Activated CD4-positive, alpha-beta T cell treated with anti-CD3 and anti-CD28 coated beads, Interleukin-10, Interleukin-2, amounts not matched to agents 100 ng/mL and 50 ng/mL, durations not matched to agents 16 hours and 8 hours (primary cell): Measurements from ENCODE around the gene HDAC9.

Experiments
- DNase-seq: peaks from one replicate; pipeline ENCODE4 v3.0.0-alpha.2; 2020

The HDAC9 gene

GRCh38 chr7:18494821-18495408, 634 bp upstream of the HDAC9 start:
- peak; percentile 27 for DNase-seq

GRCh38 chr7:18496341-18496700, 772 bp downstream of the HDAC9 start:
- no peak for DNase-seq

- DNase-seq: no peak
Observed at GRCh38 chr7:18497082-18497481, 1.5 kb downstream of the HDAC9 start.

GRCh38 chr7:18497800-18498199, 2.3 kb downstream of the HDAC9 start:
- no peak for DNase-seq

GRCh38 chr7:18498341-18498740, 2.8 kb downstream of the HDAC9 start:
- DNase-seq: no peak

GRCh38 chr7:18499407-18500177, 4.0 kb downstream of the HDAC9 start:
- DNase-seq: no peak

GRCh38 chr7:18503126-18503866, 7.7 kb downstream of the HDAC9 start:
- no peak for DNase-seq

GRCh38 chr7:18504965-18505364, 9.4 kb downstream of the HDAC9 start:
- DNase-seq: no peak

- peak; percentile 16 for DNase-seq
Observed at GRCh38 chr7:18505870-18506460, 10.4 kb downstream of the HDAC9 start.

- peak; percentile 44 for DNase-seq
Observed at GRCh38 chr7:18508443-18509427, 13.2 kb downstream of the HDAC9 start.

GRCh38 chr7:18509481-18509880, 13.9 kb downstream of the HDAC9 start:
- DNase-seq: no peak

GRCh38 chr7:18511351-18512140, 16.0 kb downstream of the HDAC9 start:
- no peak for DNase-seq

- no peak for DNase-seq
Observed at GRCh38 chr7:18513343-18513742, 17.8 kb downstream of the HDAC9 start.

- no peak for DNase-seq
Observed at GRCh38 chr7:18515067-18515466, 19.5 kb downstream of the HDAC9 start.

- no peak for DNase-seq
Observed at GRCh38 chr7:18517646-18518045, 22.1 kb downstream of the HDAC9 start.

GRCh38 chr7:18518555-18518954, 23.0 kb downstream of the HDAC9 start:
- no peak for DNase-seq

GRCh38 chr7:18520450-18521235, 25.1 kb downstream of the HDAC9 start:
- DNase-seq: no peak

- DNase-seq: no peak
Observed at GRCh38 chr7:18521236-18521589, 25.7 kb downstream of the HDAC9 start.

- peak; percentile 68 for DNase-seq
Observed at GRCh38 chr7:18521945-18522566, 26.5 kb downstream of the HDAC9 start.

- no peak for DNase-seq
Observed at GRCh38 chr7:18524248-18524647, 28.7 kb downstream of the HDAC9 start.
